ENCODE measurements around the gene RASAL2.
"Not testable (repeated sequence)": the region's sequence is repeated elsewhere in the genome, so short reads cannot be mapped to it uniquely, and the experiment has no call there.

The RASAL2 gene

GRCh38 chr1:178071811-178072210 is 22.1 kb upstream of the RASAL2 start:
- no peak for DNase-seq (ENCODE audit: low spot score)

- no peak for DNase-seq (ENCODE audit: low spot score)
Observed at GRCh38 chr1:178072326-178072725, 21.6 kb upstream of the RASAL2 start.

GRCh38 chr1:178075333-178075732 is 18.6 kb upstream of the RASAL2 start:
- DNase-seq (ENCODE audit: low spot score): no peak

- no peak for DNase-seq (ENCODE audit: low spot score)
Observed at GRCh38 chr1:178076607-178077006, 17.3 kb upstream of the RASAL2 start.

- no peak for DNase-seq (ENCODE audit: low spot score)
Observed at GRCh38 chr1:178077917-178078316, 16.0 kb upstream of the RASAL2 start.

- DNase-seq (ENCODE audit: low spot score): no peak
Observed at GRCh38 chr1:178086294-178086693, 7.6 kb upstream of the RASAL2 start.

- DNase-seq (ENCODE audit: low spot score): no peak
Observed at GRCh38 chr1:178086766-178087165, 7.1 kb upstream of the RASAL2 start.

- DNase-seq (ENCODE audit: low spot score): no peak
Observed at GRCh38 chr1:178088651-178089050, 5.3 kb upstream of the RASAL2 start.

GRCh38 chr1:178091454-178091853 is 2.5 kb upstream of the RASAL2 start:
- not testable (repeated sequence) for DNase-seq (ENCODE audit: low spot score)

GRCh38 chr1:178091986-178092745 is 1.7 kb upstream of the RASAL2 start:
- DNase-seq (ENCODE audit: low spot score): no peak

- peak; percentile 79 for DNase-seq (ENCODE audit: low spot score)
Observed at GRCh38 chr1:178092878-178093493, 918 bp upstream of the RASAL2 start.

- peak; percentile 97 for DNase-seq (ENCODE audit: low spot score)
Observed at GRCh38 chr1:178093494-178093950, 382 bp upstream of the RASAL2 start.

- no peak for DNase-seq (ENCODE audit: low spot score)
Observed at GRCh38 chr1:178094739-178095645, 1.1 kb downstream of the RASAL2 start.

- DNase-seq (ENCODE audit: low spot score): no peak
Observed at GRCh38 chr1:178096421-178096820, 2.5 kb downstream of the RASAL2 start.

- no peak for DNase-seq (ENCODE audit: low spot score)
Observed at GRCh38 chr1:178098262-178098661, 4.4 kb downstream of the RASAL2 start.

- DNase-seq (ENCODE audit: low spot score): no peak
Observed at GRCh38 chr1:178101266-178101630, 7.3 kb downstream of the RASAL2 start.

GRCh38 chr1:178101654-178102053 is 7.8 kb downstream of the RASAL2 start:
- no peak for DNase-seq (ENCODE audit: low spot score)

GRCh38 chr1:178102218-178102617 is 8.3 kb downstream of the RASAL2 start:
- no peak for DNase-seq (ENCODE audit: low spot score)

- DNase-seq (ENCODE audit: low spot score): no peak
Observed at GRCh38 chr1:178107823-178108222, 13.9 kb downstream of the RASAL2 start.

- no peak for DNase-seq (ENCODE audit: low spot score)
Observed at GRCh38 chr1:178109348-178110143, 15.6 kb downstream of the RASAL2 start.

GRCh38 chr1:178115260-178115659 is 21.4 kb downstream of the RASAL2 start:
- no peak for DNase-seq (ENCODE audit: low spot score)

- DNase-seq (ENCODE audit: low spot score): no peak
Observed at GRCh38 chr1:178118524-178118923, 24.6 kb downstream of the RASAL2 start.
